Measurements from ENCODE around the gene KMT2D.
A peak's percentile ranks its signal among the peaks of the same experiment; 100 is the strongest.

Gene KMT2D

GRCh38 chr12:49019443-49020324, 40.9 kb downstream of the KMT2D start:
- Histone ChIP-seq H3K36me3 (peaks cover 35% of the 10 kb centered on the region), H3K27me3 (ENCODE audit: insufficient read depth, low read depth, severe bottlenecking) (no peaks in the 10 kb centered on the region), H3K9me3 (ENCODE audit: severe bottlenecking) (no peaks in the 10 kb centered on the region), H3K27ac (peak overlapping the region; percentile 47), H3K4me3 (ENCODE audit: low read depth, low read length) (no peak overlapping the region)
- TF ChIP-seq CTCF (IDR thresholded peaks at IDR 0.05; ENCODE audit: low read depth, low read length), result peak; percentile 73
- peak; percentile 61 for DNase-seq

GRCh38 chr12:49019120-49019430, 41.5 kb downstream of the KMT2D start:
- H3K27me3 ChIP-seq (ENCODE audit: insufficient read depth, low read depth, severe bottlenecking), result no peaks in the 10 kb centered on the region
- no peak for DNase-seq
- peak overlapping the region; percentile 80 for H3K4me3 ChIP-seq (ENCODE audit: low read depth, low read length)
- no peaks in the 10 kb centered on the region for H3K9me3 ChIP-seq (ENCODE audit: severe bottlenecking)
- TF ChIP-seq CTCF (IDR thresholded peaks at IDR 0.05; ENCODE audit: low read depth, low read length), result no peak
- H3K27ac ChIP-seq, result peak overlapping the region; percentile 78
- H3K36me3 ChIP-seq, result peaks cover 29% of the 10 kb centered on the region

GRCh38 chr12:49018261-49019119, 42.1 kb downstream of the KMT2D start, which contains the start of gene PRKAG1:
Gene PRKAG1 (minus strand): TSS chr12:49018776. CDS start chr12:49018740, 36 bp downstream.
- no peaks in the 10 kb centered on the region for H3K27me3 ChIP-seq (ENCODE audit: insufficient read depth, low read depth, severe bottlenecking)
- peak; percentile 96 for DNase-seq
- no peaks in the 10 kb centered on the region for H3K9me3 ChIP-seq (ENCODE audit: severe bottlenecking)
- peaks cover 25% of the 10 kb centered on the region for H3K36me3 ChIP-seq
- H3K4me3 ChIP-seq (ENCODE audit: low read depth, low read length), result peak within 1 kb of the TSS; percentile 80
- peak within 1 kb of the TSS; percentile 78 for H3K27ac ChIP-seq
- TF ChIP-seq CTCF (IDR thresholded peaks at IDR 0.05; ENCODE audit: low read depth, low read length), result peak; percentile 68

- H3K27ac ChIP-seq, result peak overlapping the region; percentile 78
- no peaks in the 10 kb centered on the region for H3K27me3 ChIP-seq (ENCODE audit: insufficient read depth, low read depth, severe bottlenecking)
- no peak for TF ChIP-seq CTCF (IDR thresholded peaks at IDR 0.05; ENCODE audit: low read depth, low read length)
- DNase-seq, result no peak
- H3K4me3 ChIP-seq (ENCODE audit: low read depth, low read length), result peak overlapping the region; percentile 80
- H3K36me3 ChIP-seq, result peaks cover 20% of the 10 kb centered on the region
- H3K9me3 ChIP-seq (ENCODE audit: severe bottlenecking), result no peaks in the 10 kb centered on the region
These were observed 42.7 kb downstream of the KMT2D start for GRCh38 chr12:49017891-49018260.

- no peak for DNase-seq
- no peaks in the 10 kb centered on the region for H3K9me3 ChIP-seq (ENCODE audit: severe bottlenecking)
These were observed 45.4 kb downstream of the KMT2D start for GRCh38 chr12:49015196-49015595.

More at GRCh38 chr12:49015196-49015595, 45.4 kb downstream of the KMT2D start:
- Histone ChIP-seq H3K27ac (no peak overlapping the region), H3K36me3 (no peaks in the 10 kb centered on the region; the same call in none of the 2 replicates), H3K4me3 (ENCODE audit: low read depth, low read length) (no peak overlapping the region), H3K27me3 (ENCODE audit: insufficient read depth, low read depth, severe bottlenecking) (no peaks in the 10 kb centered on the region)
- no peak for TF ChIP-seq CTCF (IDR thresholded peaks at IDR 0.05; ENCODE audit: low read depth, low read length)

Measured in WERI-Rb-1 (cell line).